ENCODE measurements around the gene CAMK1D. TPM values are rescaled to one million over a fixed set of nuclear protein-coding genes. Genes with fewer than 3 reads are reported as not detected.

CAMK1D gene
- total RNA-seq, 1 donor from 2014 or later: 58.8 TPM

- TF ChIP-seq CTCF (IDR thresholded peaks at IDR 0.05): no peak
- CTCF ChIA-PET: no interaction called here
- ATAC-seq (ENCODE audit: low read depth): no peak
- Mint-ChIP-seq H3K27me3 (no peaks in the 10 kb centered on the region), H3K4me1 (no peaks in the 10 kb centered on the region), H3K36me3 (ENCODE audit: low read depth) (peaks cover 30% of the 10 kb centered on the region), H3K27ac (no peak overlapping the region), H3K4me3 (no peak overlapping the region), H3K9me3 (no peaks in the 10 kb centered on the region)
- intact Hi-C loops (cut with micrococcal nuclease): no loop called here
- DNase-seq: no peak
- POLR2A ChIA-PET: no interaction called here
Observed at GRCh38 chr10:12726971-12727831, 377.9 kb downstream of the CAMK1D start.

- TF ChIP-seq CTCF (IDR thresholded peaks at IDR 0.05): no peak
- ATAC-seq (ENCODE audit: low read depth) (no peak), DNase-seq (no peak)
- Mint-ChIP-seq H3K4me3 (no peak overlapping the region), H3K36me3 (ENCODE audit: low read depth) (peaks cover 33% of the 10 kb centered on the region), H3K27ac (no peak overlapping the region), H3K9me3 (no peaks in the 10 kb centered on the region), H3K4me1 (no peaks in the 10 kb centered on the region), H3K27me3 (no peaks in the 10 kb centered on the region)
- intact Hi-C loops (cut with micrococcal nuclease): no loop called here
- CTCF ChIA-PET: no interaction called here
- POLR2A ChIA-PET: no interaction called here
Observed at GRCh38 chr10:12727832-12728215, 378.5 kb downstream of the CAMK1D start.

GRCh38 chr10:12728494-12728893 is 379.1 kb downstream of the CAMK1D start:
- no peak for DNase-seq
- Mint-ChIP-seq H3K4me1 (no peaks in the 10 kb centered on the region), H3K27ac (no peak overlapping the region), H3K36me3 (ENCODE audit: low read depth) (peaks cover 36% of the 10 kb centered on the region), H3K27me3 (no peaks in the 10 kb centered on the region), H3K9me3 (no peaks in the 10 kb centered on the region), H3K4me3 (no peak overlapping the region)
- CTCF ChIA-PET: no interaction called here
- ATAC-seq (ENCODE audit: low read depth): no peak
- POLR2A ChIA-PET: no interaction called here
- TF ChIP-seq CTCF (IDR thresholded peaks at IDR 0.05): no peak
- intact Hi-C loops (cut with micrococcal nuclease): no loop called here

- no peak overlapping the region for H3K4me3 Mint-ChIP-seq
- H3K4me1 Mint-ChIP-seq: no peaks in the 10 kb centered on the region
- ATAC-seq (ENCODE audit: low read depth) (no peak), DNase-seq (no peak)
- no peaks in the 10 kb centered on the region for H3K27me3 Mint-ChIP-seq
- H3K27ac Mint-ChIP-seq: no peak overlapping the region
- no peak for TF ChIP-seq CTCF (IDR thresholded peaks at IDR 0.05)
- intact Hi-C loops (cut with micrococcal nuclease): no loop called here
- H3K36me3 Mint-ChIP-seq (ENCODE audit: low read depth): peaks cover 34% of the 10 kb centered on the region
- ChIA-PET CTCF (no interaction called here), POLR2A (no interaction called here)
- no peaks in the 10 kb centered on the region for H3K9me3 Mint-ChIP-seq
Observed at GRCh38 chr10:12729885-12730284, 380.5 kb downstream of the CAMK1D start.

- ChIA-PET CTCF (interaction anchor here (1.0 kb wide), 1 partner anchor 11 kb away, joined by 4 read pairs; no protein-coding TSS in a partner anchor), POLR2A (no interaction called here)
- no peak overlapping the region for H3K4me3 Mint-ChIP-seq
- no peaks in the 10 kb centered on the region for H3K27me3 Mint-ChIP-seq
- peaks cover 34% of the 10 kb centered on the region for H3K36me3 Mint-ChIP-seq (ENCODE audit: low read depth)
- DNase-seq (no peak), ATAC-seq (ENCODE audit: low read depth) (no peak)
- intact Hi-C loops (cut with micrococcal nuclease): no loop called here
- TF ChIP-seq CTCF (IDR thresholded peaks at IDR 0.05): no peak
- no peak overlapping the region for H3K27ac Mint-ChIP-seq
- H3K4me1 Mint-ChIP-seq: no peaks in the 10 kb centered on the region
- no peaks in the 10 kb centered on the region for H3K9me3 Mint-ChIP-seq
Observed at GRCh38 chr10:12730809-12731519, 381.6 kb downstream of the CAMK1D start.

Data from activated B cell treated with CpG ODN at 0.5 μM for 24 hours (primary cell).